SK-N-SH (cell line): ENCODE results near the gene DGKI.

ENCODE experiments used
- CHD2 ChIP-seq: fragments of 150-350 bp; IDR thresholded peaks from 2 replicates; pipeline ENCODE4 v1.6.1; 2018; ENCODE audit warnings: low read length; ENCODE audit not compliant: partially characterized antibody
- CTCF ChIP-seq: fragments of 200-600 bp; sonication (generic); IDR thresholded peaks from 2 replicates; pipeline ENCODE4 v1.6.1; 2017; ENCODE audit warnings: antibody characterized with exemption, mild to moderate bottlenecking, moderate library complexity
- EP300 ChIP-seq, 2 experiments: IDR thresholded peaks; 2 replicates each; pipeline versions ENCODE4 v1.4.0 to v1.6.1; 2012; ENCODE audit warnings: borderline replicate concordance in 1 of 2, low read depth in 1 of 2, low read length in 1 of 2
- EZH2phosphoT487 ChIP-seq: fragments of 200-600 bp; sonication (generic); IDR thresholded peaks from 2 replicates; pipeline ENCODE4 v1.6.1; 2017; ENCODE audit warnings: low read depth, mixed run types, mild to moderate bottlenecking, antibody characterized with exemption, moderate library complexity, borderline replicate concordance
- GABPA ChIP-seq: IDR thresholded peaks from 2 replicates; pipeline ENCODE4 v1.4.0; 2012; ENCODE audit warnings: low read depth, mild to moderate bottlenecking
- RFX5 ChIP-seq: IDR thresholded peaks from 2 replicates; pipeline ENCODE4 v1.6.1; 2012; ENCODE audit warnings: mild to moderate bottlenecking, improper control_type of control experiment, low read length
- SIN3A ChIP-seq: IDR thresholded peaks from 2 replicates; pipeline ENCODE4 v1.6.1; 2012; ENCODE audit warnings: low read depth, mild to moderate bottlenecking, low read length, moderate library complexity, borderline replicate concordance
- SMC3 ChIP-seq: IDR thresholded peaks from 2 replicates; pipeline ENCODE4 v1.6.1; 2012; ENCODE audit warnings: low read depth, low read length, improper control_type of control experiment
- TCF12 ChIP-seq: IDR thresholded peaks from 2 replicates; pipeline ENCODE4 v1.4.0; 2012
- TEAD4 ChIP-seq: IDR thresholded peaks from 2 replicates; pipeline ENCODE4 v1.4.0; 2012; ENCODE audit warnings: mild to moderate bottlenecking, borderline replicate concordance; ENCODE audit not compliant: insufficient read depth
- TF ChIP-seq, protein P1 (sequence below): IDR thresholded peaks from 2 replicates; pipeline ENCODE4 v1.4.0; 2012; ENCODE audit warnings: low read depth, borderline replicate concordance

DNA sequence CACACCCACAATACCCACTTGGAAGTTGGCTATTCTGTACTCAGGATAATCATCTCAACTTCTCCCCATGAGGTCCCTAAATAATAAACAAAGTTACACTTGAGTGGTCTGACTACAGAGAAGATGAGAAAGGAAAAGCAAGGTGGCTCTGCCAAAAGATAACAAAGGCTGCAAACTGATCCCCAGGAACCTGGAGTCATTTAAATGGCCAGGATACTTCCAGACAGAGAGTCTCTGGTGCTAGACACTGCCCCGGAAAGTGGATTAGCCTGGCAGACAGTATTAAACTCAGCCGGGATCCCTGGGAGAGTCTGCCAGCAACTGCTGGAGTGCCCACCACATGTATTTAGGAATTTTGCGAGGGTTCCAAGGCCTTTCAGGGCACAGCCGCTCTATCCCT is 93.7 kb downstream of the DGKI start:
- TF ChIP-seq, protein P1, sequence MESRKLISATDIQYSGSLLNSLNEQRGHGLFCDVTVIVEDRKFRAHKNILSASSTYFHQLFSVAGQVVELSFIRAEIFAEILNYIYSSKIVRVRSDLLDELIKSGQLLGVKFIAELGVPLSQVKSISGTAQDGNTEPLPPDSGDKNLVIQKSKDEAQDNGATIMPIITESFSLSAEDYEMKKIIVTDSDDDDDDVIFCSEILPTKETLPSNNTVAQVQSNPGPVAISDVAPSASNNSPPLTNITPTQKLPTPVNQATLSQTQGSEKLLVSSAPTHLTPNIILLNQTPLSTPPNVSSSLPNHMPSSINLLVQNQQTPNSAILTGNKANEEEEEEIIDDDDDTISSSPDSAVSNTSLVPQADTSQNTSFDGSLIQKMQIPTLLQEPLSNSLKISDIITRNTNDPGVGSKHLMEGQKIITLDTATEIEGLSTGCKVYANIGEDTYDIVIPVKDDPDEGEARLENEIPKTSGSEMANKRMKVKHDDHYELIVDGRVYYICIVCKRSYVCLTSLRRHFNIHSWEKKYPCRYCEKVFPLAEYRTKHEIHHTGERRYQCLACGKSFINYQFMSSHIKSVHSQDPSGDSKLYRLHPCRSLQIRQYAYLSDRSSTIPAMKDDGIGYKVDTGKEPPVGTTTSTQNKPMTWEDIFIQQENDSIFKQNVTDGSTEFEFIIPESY, result no peak
- TF ChIP-seq CHD2, result no peak
- no peak for TF ChIP-seq CTCF
- TF ChIP-seq EP300 (IDR thresholded peaks at IDR 0.05; ENCODE audit: borderline replicate concordance in 1 of 2, low read depth in 1 of 2, low read length in 1 of 2), result no peak
- no peak for TF ChIP-seq SMC3
- TF ChIP-seq TEAD4, result no peak
- no peak for TF ChIP-seq EZH2phosphoT487
- TF ChIP-seq RFX5, result no peak
- no peak for TF ChIP-seq GABPA
- TF ChIP-seq TCF12, result no peak
- no peak for TF ChIP-seq SIN3A
